Uterus (tissue), 4 donors: ENCODE results near the gene PEA15. TPM values are rescaled to one million over a fixed set of nuclear protein-coding genes. Genes with fewer than 3 reads are reported as not detected.

ENCODE experiments used
- DNase-seq, 2 donors: peaks; one replicate each; pipeline ENCODE4 v3.0.0-alpha.2; 2019 to 2020
- H3K27ac ChIP-seq, 2 donors: fragments of 200-600 bp; sonication (generic); 1 replicate in 1 of 2; 2 replicates in 1 of 2; pipeline ENCODE4 v1.5.1; 2016 to 2018
- H3K27me3 ChIP-seq, 2 donors: fragments of 200-600 bp; sonication (generic); one replicate each; pipeline ENCODE4 v1.5.1; 2018 to 2019; ENCODE audit warnings: control low read depth in 1 of 2
- H3K36me3 ChIP-seq, 2 donors: fragments of 200-600 bp; sonication (generic); one replicate each; pipeline ENCODE4 v1.5.1; 2019; ENCODE audit warnings: control low read depth in 1 of 2
- H3K4me1 ChIP-seq, 2 donors: fragments of 200-600 bp; sonication (generic); one replicate each; pipeline ENCODE4 v1.5.1; 2018 to 2019; ENCODE audit warnings: control low read depth in 1 of 2
- H3K4me3 ChIP-seq, 2 donors: fragments of 200-600 bp; sonication (generic); 1 replicate in 1 of 2; 2 replicates in 1 of 2; pipeline ENCODE4 v1.5.1; 2018 to 2019; ENCODE audit warnings: mild to moderate bottlenecking in 1 of 2
- H3K9me3 ChIP-seq, 2 donors: fragments of 200-600 bp; sonication (generic); one replicate each; pipeline ENCODE4 v1.5.1; 2019; ENCODE audit warnings: control low read depth in 1 of 2
- CTCF ChIP-seq, 4 experiments: fragments of 200-600 bp in 2 of 4; fragments of 450-650 bp in 2 of 4; sonication (generic) in 2 of 4; IDR thresholded peaks; one replicate each; pipeline ENCODE4 v1.5.1; 2016 to 2019; ENCODE audit warnings: antibody characterized with exemption in 4 of 4, mild to moderate bottlenecking in 2 of 4, moderate library complexity in 1 of 4
- POLR2A ChIP-seq, 2 donors: fragments of 450-650 bp; IDR thresholded peaks; one replicate each; pipeline ENCODE4 v1.6.1; 2016; ENCODE audit warnings: antibody characterized with exemption in 2 of 2, mild to moderate bottlenecking in 1 of 2, moderate library complexity in 1 of 2
- intact Hi-C: fragments of 100-400 bp; cut with DNase I; formaldehyde crosslinking; loops from one replicate; pipeline ENCODE4 v1.15.1; 2023; ENCODE audit warnings: low total_unique reads
- total RNA-seq, 4 donors: library from RNA; depleted of rRNA in 3 of 4; stranded (reverse); fragments of >200 nt in 3 of 4; gene quantifications; one replicate each; pipeline versions ENCODE4 v1.1.0 to v1.2.4, GENCODE V29; 2014 to 2023
- donor health status: DM: yes; HTN: yes; CAD: no.

PEA15 gene
- total RNA-seq, 4 donors from 2014 or later = 52.1 to 147 (median 81.7) TPM

DNA sequence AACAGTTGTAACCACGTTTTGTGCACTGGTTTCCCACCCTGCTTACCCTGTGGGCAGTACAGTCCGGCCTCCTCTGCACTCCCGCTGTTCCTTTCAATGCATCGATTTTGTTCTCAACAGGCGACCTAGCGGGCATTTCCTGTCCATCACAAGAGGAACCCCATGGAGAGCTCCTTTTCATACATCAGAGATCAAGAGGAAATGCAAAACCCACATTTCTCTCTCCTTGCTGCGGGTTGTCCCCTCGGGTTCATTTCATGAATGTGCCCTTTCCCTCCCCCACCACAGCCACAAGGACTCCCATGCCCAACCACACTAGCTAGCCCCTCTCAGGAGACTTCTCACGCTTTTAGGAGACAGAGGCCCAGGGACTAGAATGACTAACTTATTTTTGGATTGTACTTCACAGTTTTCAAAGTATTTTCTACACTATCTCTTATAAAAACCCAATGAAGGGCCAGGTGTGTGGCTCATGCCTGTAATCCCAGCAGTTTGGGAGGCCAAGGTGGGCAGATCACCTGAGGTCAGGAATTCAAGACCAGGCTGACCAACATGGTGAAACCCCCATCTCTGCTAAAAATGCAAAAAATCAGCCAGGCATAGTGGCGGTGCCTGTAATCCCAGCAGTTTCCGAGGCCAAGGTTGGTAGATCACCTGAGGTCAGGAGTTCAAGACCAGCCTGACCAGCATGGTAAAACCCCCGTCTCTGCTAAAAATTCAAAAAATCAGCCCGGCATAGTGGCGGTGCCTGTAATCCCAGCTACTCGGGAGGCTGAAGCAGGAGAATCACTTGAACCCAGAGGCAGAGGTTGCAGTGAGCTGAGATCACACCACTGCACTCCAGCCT lies 35.4 kb upstream of the PEA15 start:
- intact Hi-C loops = no loop called here
- Histone ChIP-seq H3K4me3 (no peak overlapping the region), H3K27me3 (no peaks in the 10 kb centered on the region), H3K4me1 (no peaks in the 10 kb centered on the region), H3K27ac (no peak overlapping the region), H3K9me3 (no peaks in the 10 kb centered on the region), H3K36me3 (no peaks in the 10 kb centered on the region)
- no peak for DNase-seq
- TF ChIP-seq CTCF (IDR thresholded peaks at IDR 0.05) (no peak), POLR2A (IDR thresholded peaks at IDR 0.05) (no peak)

DNA sequence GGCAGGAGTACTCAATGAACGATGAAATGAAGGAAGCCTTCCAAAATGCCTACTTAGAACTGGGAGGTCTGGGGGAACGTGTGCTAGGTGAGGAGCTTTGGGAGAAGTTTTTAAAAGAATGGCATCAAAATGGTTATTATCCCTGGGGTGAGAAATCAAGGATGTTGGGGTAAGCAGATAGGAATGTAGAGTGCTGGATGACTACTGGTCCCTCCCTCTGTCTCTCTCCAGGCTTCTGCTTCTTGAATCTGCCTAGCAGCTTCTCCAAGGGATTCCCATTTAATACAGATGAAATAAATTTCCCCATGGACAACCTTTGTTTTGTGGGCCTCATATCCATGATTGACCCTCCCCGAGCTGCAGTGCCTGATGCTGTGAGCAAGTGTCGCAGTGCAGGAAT lies 33.8 kb upstream of the PEA15 start:
- H3K27ac ChIP-seq = no peak overlapping the region
- intact Hi-C loops = no loop called here
- no peaks in the 10 kb centered on the region for H3K9me3 ChIP-seq
- H3K27me3 ChIP-seq = no peaks in the 10 kb centered on the region
- H3K4me1 ChIP-seq = no peaks in the 10 kb centered on the region
- TF ChIP-seq CTCF (IDR thresholded peaks at IDR 0.05) (no peak), POLR2A (IDR thresholded peaks at IDR 0.05) (no peak)
- H3K4me3 ChIP-seq = no peak overlapping the region
- no peak for DNase-seq
- no peaks in the 10 kb centered on the region for H3K36me3 ChIP-seq

- DNase-seq = no peak
- H3K9me3 ChIP-seq = no peaks in the 10 kb centered on the region
- no peak overlapping the region for H3K27ac ChIP-seq
- no peaks in the 10 kb centered on the region for H3K36me3 ChIP-seq
- TF ChIP-seq POLR2A (IDR thresholded peaks at IDR 0.05) = no peak
- TF ChIP-seq CTCF (IDR thresholded peaks at IDR 0.05) = no peak
- H3K4me3 ChIP-seq = no peak overlapping the region
- no peaks in the 10 kb centered on the region for H3K27me3 ChIP-seq
- no peaks in the 10 kb centered on the region for H3K4me1 ChIP-seq
- intact Hi-C loops = no loop called here
Measured at GRCh38 chr1:160171980-160172379, 33.2 kb upstream of the PEA15 start.

DNA sequence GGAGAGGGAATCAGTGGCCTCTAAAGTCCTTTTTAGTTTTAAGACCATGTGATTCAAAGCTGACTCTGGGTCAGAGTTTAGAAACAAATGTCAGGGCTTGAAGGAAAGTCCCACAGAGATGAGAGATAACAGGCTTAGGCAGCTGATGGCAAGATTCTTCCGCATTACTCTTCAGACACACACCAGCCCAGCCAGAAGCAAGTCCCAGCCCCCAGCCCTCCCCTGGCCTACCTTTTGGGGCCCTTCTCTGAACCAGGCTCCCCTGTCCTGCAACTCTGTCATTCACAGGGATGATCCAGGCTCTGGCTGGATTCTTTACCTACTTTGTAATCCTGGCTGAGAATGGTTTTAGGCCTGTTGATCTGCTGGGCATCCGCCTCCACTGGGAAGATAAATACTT lies 28.0 kb upstream of the PEA15 start:
- Histone ChIP-seq H3K4me3 (no peak overlapping the region), H3K36me3 (no peaks in the 10 kb centered on the region), H3K27me3 (no peaks in the 10 kb centered on the region), H3K27ac (no peak overlapping the region), H3K9me3 (no peaks in the 10 kb centered on the region), H3K4me1 (no peaks in the 10 kb centered on the region)
- no peak for DNase-seq
- intact Hi-C loops = no loop called here
- TF ChIP-seq POLR2A (IDR thresholded peaks at IDR 0.05) = no peak
- no peak for TF ChIP-seq CTCF (IDR thresholded peaks at IDR 0.05)

- Histone ChIP-seq H3K27me3 (no peaks in the 10 kb centered on the region), H3K4me3 (no peak overlapping the region), H3K36me3 (no peaks in the 10 kb centered on the region), H3K9me3 (no peaks in the 10 kb centered on the region), H3K27ac (no peak overlapping the region), H3K4me1 (no peaks in the 10 kb centered on the region)
- DNase-seq = no peak
- TF ChIP-seq CTCF (IDR thresholded peaks at IDR 0.05) (no peak), POLR2A (IDR thresholded peaks at IDR 0.05) (no peak)
- intact Hi-C loops = no loop called here
Measured at GRCh38 chr1:160177667-160178066, 27.5 kb upstream of the PEA15 start.
